GM15510 (cell line): ENCODE measurements around the gene BEX3.

Source experiments
- POLR2A ChIP-seq: IDR thresholded peaks from 3 replicates; pipeline ENCODE4 v1.6.1; 2011; ENCODE audit warnings: borderline replicate concordance; ENCODE audit not compliant: insufficient read length; ENCODE audit errors: extremely low read depth

BEX3 gene

DNA sequence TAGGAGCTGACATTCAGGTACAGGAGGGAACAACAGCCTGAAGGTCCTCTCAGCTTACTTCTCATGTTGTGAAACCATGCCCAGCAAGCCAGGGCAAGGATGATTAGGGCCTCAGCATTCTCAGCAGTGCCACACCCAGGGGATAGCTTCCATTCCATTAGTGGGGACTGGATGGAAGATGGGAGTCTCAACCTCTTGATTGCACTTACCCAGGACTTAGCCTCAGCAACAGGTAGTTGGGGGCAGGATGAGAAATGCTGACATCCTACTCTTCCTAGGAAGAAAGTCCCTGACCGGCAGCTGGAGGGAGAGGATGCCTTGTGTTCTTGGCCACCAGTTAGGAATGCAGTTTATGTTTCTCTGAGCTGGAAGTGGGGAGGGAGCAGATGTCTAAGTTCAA lies 8.8 kb upstream of the BEX3 start:
- no peak for TF ChIP-seq POLR2A

DNA sequence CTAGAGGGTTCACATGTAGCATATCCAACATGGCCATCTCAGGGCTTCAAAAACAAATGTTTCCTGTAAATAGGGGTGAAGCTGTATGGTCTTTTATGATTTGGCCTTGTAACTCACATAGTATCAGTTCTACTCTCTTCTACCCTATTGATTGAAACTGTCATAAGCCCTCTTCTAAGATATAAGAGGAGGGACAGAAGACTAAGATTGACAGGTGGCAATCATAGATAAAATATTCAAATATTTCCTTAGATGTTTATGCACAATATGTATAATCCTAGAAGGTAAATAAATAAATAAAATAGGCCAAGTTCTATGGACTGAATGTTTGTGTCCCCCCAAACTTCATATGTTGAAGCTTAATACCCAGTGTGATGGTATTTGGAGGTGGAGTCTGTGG lies 6.9 kb upstream of the BEX3 start:
- no peak for TF ChIP-seq POLR2A

DNA sequence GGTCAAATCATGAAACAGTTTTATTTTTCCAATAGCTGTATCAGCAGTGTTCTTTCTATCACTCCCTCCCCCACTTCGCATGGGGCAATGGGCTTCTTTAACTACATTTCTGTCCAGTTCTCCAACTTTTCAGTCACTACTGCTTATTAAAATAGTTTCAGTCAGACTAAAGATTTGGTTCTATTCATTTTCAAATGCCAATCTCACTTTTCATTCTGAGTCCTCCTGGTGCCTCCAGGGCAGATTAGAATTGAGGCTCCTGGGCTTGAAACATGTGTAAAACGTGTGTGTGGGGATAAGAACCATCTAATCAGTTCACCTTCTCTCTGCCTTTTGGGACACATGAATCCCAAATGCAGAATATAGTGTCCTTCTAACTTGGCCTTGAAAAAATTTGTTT lies 3.5 kb upstream of the BEX3 start:
- TF ChIP-seq POLR2A: no peak

DNA sequence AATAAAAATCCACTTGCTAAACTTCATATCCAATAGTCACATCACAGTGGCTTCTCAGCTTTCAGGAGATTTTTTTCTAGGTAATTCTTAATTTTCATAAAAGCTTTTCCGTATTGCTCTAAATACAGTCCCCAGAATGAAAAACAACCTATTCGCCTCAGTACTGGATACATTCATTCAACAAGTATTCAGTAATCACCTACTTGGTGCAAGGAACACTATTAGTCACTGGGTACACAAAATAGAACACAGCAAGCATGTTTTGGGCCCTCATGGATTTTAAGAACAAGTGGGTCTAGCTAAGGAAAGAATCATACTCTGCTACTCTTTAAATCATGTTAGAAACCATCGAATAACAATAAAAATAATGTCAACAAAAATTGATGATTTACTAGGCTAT lies 2.8 kb upstream of the BEX3 start:
- no peak for TF ChIP-seq POLR2A

DNA sequence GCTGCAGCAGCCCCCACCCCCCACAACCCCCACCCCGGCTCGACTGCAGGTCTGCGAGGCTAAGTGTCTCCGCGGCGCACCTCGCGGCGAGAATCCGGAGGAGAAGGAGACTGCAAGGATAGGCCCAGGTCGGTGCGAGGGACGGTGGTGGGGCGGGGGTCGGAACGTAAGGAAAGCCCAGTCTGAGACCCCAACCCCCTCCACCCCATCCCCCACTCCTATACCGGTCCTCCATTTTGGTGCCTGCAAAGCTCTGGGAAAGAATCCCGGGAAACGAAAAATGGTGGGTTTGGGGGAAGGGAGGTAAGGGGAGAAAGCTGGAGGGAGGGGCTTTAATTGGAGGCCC lies 614 bp downstream of the BEX3 start:
- TF ChIP-seq POLR2A: no peak

DNA sequence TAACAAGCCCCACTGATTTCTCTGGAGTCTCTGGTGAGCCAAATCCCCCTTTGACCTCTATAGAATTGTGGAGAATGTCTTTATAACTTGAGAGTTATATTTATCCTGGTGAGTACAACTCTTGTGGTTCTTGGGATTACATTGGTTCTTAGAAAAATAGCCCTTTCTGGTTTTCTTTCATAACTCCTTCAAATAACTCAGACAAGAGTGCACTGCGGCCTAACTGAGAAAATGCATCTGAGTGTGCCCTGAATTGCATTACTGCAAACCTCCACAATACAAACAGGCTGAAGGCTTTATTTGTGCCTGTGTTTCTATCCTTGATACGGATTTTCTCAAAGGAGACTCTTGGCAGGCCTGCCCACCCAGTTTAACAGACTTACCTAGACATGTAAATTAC lies 2.7 kb downstream of the BEX3 start:
- TF ChIP-seq POLR2A: no peak

DNA sequence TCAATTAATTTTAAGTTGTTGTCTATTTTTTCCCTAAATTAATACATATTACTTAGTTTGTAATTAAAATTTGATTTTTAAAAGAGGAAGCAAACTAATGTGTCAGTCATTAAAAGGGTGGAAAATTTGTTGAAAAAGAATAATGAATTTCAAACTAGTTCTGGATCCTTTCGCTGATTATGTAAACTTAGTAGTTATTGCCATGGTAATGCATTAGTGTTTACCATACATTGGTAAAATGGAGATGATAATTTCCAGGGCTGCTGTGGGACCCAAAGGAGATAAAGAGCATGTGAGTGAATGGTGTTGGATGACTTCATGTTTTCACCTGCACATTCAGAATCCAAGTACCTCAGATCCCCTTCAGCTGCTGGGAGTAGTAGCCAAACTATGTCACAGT lies 6.5 kb downstream of the BEX3 start:
- no peak for TF ChIP-seq POLR2A

DNA sequence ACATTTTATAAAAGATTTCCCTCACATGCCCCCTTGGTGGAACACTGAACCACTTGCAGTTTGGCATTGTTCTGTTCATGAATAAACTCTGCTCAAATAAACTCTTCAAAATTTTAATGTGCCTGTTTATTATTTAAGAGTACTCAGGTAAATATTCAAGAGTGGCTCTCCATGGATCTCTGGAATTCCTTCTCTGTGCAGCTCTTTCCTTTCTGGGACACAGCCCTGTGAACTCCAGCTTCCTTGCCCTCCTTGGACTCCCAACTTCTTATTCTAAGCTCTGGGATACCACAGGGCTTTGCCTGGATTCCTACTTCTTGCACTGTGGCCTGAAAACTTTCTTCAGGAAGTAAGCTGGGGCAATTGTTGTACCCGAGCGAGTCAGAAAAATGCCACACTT lies 8.3 kb downstream of the BEX3 start:
- no peak for TF ChIP-seq POLR2A

DNA sequence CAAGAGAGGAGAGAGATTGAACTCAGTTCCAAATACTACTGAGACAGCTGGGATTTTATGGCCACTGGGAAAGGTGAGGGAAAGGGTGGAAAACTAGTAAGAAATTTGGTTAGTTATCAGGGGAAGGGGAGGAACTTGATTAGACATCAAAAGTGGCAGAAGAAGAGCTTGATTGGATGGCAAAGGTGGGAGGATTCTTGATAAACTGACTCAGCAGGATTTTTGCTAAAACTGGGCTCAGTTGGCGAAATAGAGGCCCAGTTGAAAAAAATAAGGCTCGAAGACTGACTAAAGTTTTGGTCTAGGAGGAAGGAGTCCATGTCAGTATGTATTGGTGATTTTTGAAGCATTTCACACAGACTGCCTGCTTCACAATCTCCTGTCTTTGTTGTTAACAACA lies 10.0 kb downstream of the BEX3 start:
- no peak for TF ChIP-seq POLR2A

DNA sequence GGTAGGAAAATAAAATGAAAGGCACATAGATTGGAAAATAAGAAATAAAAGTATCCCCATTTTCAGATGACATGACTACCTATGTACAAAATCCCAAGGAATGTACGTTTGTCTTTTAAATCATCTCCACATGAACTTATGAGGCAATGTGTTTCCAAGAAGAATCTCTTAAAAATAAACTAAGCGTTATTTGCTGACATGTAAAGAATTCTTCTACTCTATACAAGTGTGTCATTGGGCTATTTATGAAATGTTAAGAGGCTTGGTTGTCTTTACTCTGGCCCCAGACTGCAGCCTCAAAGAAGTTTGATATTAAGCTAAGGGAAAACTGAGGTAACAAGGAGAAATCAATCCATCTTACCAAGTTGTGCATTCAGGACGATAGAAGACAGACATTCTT lies 17.1 kb downstream of the BEX3 start:
- TF ChIP-seq POLR2A: no peak

DNA sequence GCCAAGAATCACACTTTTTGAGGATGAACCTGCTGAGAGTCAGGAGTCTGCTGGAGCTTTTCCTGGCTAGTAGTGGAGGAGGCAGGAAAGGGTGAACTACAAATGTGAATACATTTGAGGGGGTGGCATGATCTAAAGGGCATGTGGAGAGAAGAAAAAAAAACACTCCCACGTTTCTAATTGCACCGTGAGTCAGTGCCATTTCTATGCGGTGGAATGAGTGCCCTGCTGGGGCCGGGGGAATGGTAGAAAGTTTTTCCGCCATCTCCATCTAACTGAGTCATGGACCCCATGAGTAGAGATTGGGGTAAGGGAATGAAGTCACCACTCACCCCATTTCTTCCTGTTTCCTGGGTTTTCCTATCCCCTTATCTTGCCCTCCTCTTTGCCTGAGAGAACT lies 19.8 kb downstream of the BEX3 start:
- TF ChIP-seq POLR2A: no peak

DNA sequence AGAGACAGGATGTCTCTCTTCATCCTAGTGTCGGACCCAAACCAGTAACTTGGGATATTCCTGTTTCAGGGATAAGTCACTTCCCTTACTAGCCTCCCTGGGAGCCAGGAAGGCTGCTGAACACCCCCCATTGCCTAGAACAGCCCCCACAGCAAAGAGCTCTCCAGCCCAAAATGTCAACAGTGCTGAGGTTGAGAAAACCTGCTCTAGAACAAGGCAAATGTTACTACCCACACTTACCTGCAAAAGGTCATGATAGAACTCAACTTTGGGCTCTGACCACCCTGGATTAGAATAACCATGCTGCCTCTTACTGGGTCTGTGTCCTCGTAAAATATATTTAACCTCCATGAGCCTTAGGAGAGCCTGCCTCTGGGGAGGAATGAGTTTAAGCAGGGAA lies 20.3 kb downstream of the BEX3 start:
- no peak for TF ChIP-seq POLR2A

DNA sequence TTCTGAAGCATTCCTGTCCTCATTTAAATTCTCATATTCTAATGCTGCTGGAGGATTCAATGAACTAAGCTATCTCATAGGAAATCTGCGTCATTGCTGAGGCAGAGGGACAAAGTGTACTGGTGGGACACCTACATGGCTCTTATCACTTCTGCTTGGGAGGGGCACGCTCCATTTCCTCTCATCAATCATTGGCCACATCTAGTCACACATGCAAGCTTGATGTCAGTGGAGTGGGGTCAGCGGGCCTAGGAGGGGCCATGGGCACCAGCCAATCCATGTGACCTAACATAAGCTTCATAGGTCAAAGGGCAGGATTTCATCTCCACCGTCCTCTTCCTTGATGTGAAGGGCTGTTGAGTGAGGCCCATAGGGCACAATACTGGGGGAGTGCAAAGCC lies 21.4 kb downstream of the BEX3 start:
- no peak for TF ChIP-seq POLR2A

DNA sequence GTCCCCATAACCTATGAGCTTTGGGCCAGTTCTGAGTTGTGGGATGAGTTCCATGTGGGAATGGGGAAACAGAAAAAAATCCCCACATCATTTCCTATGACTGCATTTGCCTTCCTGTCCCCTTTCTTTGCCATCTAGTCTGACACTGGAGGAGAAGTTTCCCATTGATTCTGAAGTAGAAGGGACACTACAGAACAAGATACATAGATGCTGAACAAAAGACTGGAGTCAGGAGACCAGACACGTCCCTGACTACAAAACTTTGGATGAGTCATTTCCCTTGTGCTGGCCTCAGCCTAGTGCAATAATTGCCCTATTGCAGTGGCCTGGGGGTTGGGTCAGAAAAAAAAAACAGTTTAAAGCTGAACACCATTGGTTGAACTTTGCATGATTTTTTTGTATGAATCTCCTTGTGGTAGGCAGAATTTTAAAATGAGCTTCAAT lies 22.1 kb downstream of the BEX3 start:
- no peak for TF ChIP-seq POLR2A

DNA sequence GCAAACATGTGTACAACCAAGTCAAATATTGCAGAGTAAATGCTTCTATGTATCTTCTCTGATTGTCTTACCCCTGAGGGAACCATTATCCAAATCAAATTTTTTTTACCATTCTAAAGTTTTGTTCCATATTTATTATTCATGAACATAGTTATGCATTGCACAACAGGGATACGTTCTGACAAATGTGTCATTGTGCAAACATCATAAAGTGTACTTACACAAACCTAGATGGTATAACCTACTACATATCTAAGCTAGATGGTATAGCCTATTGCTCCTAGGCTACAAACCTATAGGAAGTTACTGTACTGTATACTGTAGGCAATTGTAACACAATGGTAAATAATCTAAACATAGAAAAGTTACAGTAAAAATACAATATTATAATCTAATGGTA lies 23.4 kb downstream of the BEX3 start:
- no peak for TF ChIP-seq POLR2A

DNA sequence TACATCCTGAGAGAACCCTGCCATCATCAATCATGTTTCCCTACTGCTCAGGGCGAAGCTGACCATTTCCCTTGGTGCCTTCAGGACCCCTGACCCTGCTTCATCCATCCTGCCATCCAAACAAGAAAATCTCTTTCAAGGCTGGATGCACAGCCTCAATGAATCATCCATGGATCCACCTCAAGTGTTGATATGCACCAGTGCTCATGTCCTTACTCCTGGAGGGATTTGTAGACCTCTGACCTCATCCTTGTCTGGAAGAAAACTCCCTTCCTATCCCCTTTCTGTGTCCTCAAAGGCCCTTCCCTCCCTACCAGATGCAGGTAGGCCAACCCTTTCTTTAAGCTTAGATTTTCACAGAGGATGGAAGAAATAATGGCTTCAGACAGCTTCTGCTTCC lies 24.6 kb downstream of the BEX3 start:
- no peak for TF ChIP-seq POLR2A

DNA sequence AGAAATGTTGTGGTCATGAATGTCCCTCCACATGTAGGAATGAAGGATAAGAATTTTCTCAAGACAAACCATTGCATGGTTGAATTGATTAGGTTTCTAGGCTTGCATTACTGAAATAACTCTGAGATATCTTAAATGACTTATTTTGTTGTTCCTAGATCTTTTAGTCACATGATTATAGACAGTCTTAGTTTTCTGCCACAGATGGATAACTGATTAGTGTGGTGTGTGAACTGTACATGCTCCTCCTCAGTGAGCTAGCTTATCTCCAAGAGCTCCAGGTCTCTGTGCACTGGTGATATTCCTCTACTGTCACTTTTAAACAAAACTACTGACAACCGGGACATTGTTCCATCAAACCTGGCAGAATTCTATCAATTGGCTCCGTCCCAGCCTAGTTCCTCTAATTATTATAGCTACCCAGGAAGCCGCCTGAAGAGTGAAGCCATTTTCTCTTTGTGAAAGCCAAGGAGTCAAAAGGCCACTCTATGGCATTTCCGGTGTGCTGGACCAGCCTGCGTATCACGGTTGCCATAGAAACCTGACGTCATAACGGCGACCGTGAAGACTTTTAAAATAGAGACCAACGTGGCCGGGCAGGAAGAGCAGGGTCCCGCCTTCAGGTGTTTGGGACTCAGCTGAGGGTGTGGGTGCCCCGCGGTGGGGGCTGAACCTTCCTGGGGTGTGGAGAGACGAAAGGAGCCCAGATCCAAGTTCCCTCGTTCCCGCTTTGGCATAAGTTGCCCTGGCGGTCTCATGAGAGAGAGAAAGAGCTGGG lies 28.1 kb downstream of the BEX3 start:
- no peak for TF ChIP-seq POLR2A
